ENCODE results near the gene DNAI1.

DNA sequence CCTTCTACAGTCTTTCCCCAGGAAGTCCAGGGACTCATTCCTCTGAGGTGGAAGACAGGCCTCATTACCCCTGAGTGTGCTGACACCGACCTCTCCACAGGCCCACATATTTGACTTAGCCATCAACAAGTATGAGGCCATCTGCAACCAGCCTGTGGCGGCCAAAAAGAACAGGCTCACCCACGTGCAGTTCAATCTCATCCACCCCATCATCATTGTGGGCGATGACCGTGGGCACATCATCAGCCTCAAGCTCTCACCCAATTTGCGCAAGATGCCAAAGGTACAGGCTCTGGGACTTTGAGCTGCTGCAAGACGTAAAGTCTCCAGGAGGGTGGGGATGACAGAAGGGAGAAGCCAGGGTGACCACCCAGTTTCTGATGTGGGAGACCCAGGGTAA is 58.6 kb downstream of the DNAI1 start:
- TF ChIP-seq, protein P1, sequence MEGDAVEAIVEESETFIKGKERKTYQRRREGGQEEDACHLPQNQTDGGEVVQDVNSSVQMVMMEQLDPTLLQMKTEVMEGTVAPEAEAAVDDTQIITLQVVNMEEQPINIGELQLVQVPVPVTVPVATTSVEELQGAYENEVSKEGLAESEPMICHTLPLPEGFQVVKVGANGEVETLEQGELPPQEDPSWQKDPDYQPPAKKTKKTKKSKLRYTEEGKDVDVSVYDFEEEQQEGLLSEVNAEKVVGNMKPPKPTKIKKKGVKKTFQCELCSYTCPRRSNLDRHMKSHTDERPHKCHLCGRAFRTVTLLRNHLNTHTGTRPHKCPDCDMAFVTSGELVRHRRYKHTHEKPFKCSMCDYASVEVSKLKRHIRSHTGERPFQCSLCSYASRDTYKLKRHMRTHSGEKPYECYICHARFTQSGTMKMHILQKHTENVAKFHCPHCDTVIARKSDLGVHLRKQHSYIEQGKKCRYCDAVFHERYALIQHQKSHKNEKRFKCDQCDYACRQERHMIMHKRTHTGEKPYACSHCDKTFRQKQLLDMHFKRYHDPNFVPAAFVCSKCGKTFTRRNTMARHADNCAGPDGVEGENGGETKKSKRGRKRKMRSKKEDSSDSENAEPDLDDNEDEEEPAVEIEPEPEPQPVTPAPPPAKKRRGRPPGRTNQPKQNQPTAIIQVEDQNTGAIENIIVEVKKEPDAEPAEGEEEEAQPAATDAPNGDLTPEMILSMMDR (IDR thresholded peaks at IDR 0.05; ENCODE audit: low read length): no peak
- no peak for TF ChIP-seq EZH2 (IDR thresholded peaks at IDR 0.05; ENCODE audit: borderline replicate concordance, low read length)

All from OCI-LY1 (cell line).